GM21526 (cell line): Measurements from ENCODE around the gene RYR1.
"Not testable (repeated sequence)": the region's sequence is repeated elsewhere in the genome, so short reads cannot be mapped to it uniquely, and the experiment has no call there.

Source experiments
- ATAC-seq: cut with Tn5 transposase; IDR thresholded peaks from one replicate; pipeline ENCODE4 v1.9.1; 2021; ENCODE audit warnings: moderate library complexity; ENCODE audit not compliant: unreplicated experiment, low FRiP score

The RYR1 gene

DNA sequence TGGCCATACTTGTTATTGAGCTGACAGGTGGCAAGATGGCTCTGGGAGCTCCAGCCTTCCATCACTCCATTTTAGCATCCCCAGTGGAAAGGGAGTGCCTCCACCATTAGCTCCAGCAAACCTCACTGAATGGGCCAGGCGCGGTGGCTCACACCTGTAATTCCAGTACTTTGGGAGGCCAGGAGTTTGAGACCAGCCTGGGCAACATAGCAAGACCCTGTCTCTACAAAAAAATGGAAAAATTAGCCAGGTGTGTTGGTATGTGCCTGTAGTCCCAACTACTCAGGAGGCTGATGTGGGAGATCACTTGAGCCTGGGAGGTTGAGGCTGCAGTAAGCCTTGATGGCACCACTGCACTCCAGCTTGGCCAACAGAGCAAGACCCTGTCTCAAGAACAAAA, 98.0 kb downstream of the RYR1 start:
- ATAC-seq, result no peak

DNA sequence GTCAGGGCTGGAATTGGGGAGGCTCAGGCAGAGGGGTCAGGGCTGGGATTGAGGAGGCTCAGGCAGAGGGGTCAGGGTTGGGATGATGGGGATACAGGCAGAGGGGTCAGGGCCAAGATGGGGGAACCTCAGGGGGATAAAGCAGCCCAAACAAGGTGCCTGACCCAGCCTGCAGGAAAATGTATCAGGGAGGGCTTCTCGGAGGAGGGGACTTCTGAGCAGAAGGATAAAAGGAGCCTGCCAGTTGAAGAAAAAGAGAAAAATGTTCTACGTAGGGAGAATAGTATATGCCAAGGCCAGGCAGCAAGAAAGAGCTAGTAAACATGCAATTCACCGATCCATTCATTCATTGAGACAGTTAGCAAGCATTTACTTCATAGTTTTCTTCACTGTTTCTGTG, 99.4 kb downstream of the RYR1 start:
- ATAC-seq, result no peak

DNA sequence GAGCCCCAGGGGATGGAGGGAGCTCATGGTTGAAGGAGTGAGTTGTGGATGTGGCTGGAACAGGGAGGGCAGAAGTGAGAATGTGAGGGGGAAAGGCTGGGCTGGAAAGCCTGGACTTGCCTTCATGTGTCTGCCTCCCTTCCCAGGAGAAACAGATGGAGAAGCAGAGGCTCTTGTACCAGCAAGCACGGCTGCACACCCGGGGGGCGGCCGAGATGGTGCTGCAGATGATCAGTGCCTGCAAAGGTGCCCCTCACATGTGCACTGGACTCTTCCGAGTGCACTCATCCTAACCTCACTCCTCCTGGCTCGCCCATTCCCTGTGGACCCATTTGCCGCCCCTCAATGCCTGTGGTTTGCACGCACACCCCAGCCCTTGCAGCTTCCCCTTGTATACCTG, 101.1 kb downstream of the RYR1 start:
- no peak for ATAC-seq

DNA sequence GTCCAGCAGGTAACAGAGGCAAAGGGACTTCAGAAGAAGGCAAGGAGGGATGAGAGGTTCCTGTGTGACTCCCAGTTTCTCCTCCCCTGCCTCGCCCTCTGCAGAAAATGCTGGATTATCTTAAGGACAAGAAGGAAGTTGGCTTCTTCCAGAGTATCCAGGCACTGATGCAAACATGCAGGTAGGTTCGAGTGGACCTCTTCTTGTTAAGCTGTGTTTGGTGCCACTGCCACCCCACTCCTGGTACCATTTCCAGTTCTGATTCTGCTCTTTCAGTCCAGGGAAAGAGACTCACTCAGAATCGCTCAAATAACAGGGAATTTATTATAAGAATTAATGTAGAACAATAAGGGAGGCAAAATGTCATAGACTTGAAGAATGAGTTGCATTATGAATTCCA, 101.7 kb downstream of the RYR1 start:
- no peak for ATAC-seq

DNA sequence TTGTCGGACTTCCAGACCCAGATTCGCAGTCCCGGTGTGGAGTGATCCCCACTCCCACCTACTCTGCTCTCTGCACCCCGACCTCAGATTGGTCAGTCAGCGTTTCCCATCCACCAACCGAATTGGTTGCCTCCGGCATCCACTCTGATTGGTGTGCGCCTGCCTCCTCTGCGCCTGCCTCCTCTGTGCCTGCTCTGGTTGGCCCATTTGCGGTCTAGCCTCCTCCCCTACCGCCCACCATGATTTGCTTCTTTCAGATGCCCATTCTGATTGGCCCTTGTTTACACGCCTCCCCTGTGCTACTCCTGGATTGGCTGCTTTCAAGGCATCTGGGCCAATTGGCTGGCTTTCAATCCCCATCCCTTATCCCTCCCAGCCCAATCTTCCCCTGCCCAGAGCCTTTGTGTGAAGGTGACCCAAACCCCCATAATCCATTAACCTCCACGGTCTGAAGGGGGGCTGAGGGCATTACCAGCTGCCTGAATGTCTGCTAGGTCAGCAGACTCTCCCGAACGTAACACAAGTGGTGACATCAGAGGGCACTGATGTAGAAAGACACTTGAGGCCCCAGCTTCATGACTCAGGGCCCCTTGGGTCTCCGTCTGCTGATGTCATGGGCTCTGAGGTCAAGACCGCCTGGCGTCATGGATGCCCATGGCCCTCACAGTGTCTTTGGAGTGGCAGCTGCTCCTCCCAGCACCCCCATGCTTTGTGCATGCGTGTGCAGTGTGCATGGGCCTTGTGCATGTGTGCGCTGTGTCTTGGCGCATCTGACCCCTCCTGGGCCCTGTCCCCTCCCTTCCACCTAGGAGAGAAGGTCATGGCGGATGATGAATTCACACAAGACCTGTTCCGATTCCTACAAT, 103.8 kb downstream of the RYR1 start:
- no peak for ATAC-seq

DNA sequence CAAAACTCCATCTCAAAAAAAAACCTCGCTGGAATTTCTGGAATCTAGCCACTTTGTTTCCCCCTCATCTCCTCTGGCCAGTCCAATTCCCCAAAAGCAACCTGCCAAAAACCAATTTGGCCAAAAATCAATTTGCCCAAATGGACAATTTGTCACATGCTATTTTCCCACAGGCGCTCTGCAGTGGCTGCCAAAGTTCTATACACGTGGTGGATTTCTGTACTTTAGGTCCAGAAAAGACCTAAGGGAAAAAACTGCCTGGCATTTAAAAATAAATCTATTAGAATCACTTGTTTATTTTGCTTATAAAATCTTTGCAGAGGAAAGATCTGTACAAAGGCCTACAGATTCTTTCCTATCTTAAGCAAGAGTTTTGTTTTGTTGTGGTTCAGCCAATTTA, 104.9 kb downstream of the RYR1 start:
- ATAC-seq, result no peak

GRCh38 chr19:38538793-38539528, 105.5 kb downstream of the RYR1 start:
- no peak for ATAC-seq

- ATAC-seq, result no peak
Observed at GRCh38 chr19:38539751-38540150, 106.3 kb downstream of the RYR1 start.

DNA sequence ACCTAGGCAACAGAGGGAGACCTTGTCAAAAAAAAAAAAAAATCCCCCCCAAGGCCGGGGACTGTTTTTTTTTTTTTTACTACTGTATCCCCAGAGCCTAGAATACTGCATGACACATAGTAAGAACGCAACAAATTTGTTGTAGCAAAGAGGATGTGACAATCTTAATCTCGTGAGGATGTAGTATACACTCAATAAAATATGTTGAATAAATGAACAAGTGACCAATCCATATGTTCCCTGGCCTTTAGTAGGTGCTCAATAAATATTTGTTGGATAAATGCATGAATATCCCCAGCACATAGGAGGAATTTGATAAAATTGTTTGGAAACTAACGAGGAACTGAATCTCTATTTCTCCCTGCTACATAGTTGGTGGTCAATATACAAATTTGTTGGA, 108.5 kb downstream of the RYR1 start:
- no peak for ATAC-seq

DNA sequence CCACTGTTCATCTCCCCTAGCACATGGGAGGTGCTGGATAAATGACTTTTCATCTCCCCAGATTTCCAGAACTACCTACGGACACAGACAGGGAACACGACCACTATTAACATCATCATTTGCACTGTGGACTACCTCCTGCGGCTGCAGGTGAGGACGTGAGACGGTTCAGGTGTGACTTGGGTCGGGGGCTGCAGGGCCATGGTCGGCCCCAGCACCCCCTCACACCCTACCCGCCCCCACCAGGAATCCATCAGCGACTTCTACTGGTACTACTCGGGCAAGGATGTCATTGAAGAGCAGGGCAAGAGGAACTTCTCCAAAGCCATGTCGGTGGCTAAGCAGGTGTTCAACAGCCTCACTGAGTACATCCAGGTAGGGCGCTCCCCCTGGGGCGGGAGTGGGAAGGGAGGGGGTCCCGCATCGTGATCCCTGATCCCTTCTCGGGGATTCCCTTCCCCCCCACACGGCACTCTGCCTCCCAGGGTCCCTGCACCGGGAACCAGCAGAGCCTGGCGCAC, 109.9 kb downstream of the RYR1 start:
- ATAC-seq, result no peak

- no peak for ATAC-seq
Observed at GRCh38 chr19:38543807-38544568, 110.5 kb downstream of the RYR1 start.

DNA sequence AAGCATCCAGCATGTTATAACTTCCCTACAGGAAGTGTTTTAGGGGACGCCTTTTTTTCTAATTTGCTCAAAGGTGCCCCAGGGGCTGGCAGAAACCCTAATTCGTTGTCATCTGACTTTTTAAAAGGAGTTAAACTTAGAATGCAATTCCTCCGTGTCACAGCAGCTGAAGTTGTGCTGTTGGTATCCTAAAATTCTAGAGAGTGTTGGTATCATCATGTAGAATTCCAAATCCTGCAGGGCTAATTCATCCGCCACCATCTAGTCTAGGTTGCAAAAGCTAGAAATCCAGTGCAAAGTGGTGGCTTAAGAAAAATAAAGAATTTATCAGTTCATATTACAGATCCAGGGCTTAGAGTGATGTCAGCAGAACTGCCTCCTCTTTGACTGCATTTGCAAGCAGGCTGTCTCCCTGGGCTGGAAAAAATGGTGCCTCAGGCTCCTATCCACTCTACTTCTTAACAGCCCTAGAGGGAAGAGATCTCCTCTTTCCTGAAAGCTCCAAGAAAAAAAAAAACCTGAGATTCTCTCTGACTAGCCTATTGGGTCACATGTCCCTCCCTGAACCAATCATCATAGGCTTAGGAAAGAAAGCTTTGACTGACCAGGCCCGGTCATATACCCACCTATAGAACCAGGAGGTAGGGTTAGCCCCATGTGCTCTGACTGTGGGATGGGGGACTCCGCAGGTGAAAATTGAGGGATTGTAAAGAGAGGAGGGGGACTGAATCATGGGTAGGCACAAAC, 111.3 kb downstream of the RYR1 start:
- no peak for ATAC-seq

DNA sequence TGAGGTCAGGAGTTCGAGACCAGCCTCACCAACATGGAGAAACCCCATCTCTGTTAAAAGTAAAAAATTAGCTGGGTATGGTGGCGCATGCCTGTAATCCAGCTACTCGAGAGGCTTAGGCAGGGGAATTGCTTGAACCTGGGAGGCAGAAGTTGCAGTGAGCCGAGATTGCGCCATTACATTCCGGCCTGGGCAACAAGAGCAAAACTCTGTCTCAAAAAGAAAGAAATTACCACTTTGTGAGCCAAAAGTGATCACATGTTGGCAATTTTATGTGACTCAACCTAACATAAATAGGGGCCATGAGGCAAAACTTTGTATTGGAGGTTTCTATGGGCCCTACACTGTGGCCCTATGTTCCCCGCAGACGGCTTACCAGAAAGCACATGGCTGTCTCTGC, 112.1 kb downstream of the RYR1 start:
- ATAC-seq, result no peak

DNA sequence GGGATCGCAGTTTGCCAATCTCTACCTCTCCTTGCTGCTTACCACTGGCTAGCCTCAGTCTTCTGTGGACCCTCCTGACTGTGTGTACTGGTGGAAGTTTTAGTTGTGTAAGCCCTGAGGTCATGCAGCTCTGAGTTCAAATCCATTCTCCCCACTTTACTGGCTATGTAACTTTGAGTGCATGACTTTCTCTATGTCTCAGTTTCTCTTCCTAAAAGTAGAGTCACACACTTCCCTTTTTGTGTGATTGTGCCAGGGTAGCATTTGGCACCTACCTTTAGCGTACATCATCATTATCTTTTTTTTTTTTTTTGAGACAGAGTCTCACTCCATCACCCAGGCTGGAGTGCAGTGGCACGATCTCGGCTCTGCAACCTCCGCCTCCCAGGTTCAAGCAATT, 113.9 kb downstream of the RYR1 start:
- ATAC-seq, result no peak

- ATAC-seq, result no peak
Observed at GRCh38 chr19:38549061-38549460, 115.6 kb downstream of the RYR1 start.

DNA sequence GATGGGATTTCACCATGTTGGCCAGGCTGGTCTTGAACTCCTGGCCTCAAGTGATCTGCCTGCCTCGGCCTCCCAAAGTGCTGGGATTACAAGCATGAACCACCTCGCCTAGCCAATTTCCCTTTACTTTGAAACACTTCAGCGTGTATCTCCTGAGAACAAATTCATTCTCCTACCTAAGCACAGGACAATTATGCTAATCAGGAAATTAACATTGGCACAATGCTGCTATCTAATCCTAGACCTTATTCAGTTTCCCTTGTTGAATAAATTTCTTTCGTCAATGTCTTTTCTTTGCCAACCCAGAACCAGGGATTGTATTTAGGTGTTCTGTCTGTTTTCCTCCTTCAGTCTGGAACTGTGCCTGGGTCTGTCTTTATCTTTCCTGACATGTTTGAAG, 116.5 kb downstream of the RYR1 start:
- ATAC-seq, result no peak

DNA sequence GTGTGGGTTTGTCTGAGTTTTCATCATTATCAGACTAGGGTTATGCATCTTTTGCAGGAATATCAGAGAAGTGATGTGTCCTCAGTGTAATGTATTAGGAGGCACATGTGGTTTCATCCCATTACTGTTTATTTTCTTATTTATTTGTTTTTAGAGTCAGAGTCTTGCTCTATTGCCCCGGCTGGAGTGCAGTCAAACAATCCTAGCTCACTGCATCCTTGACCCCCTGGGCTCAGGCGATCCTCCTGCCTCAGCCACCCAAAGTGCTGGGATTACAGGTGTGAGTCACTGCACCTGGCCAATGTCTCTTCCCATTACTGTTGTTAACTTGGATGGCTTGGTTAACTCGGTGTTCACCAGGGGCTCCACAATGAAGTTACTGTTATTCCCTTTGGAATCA, 116.9 kb downstream of the RYR1 start:
- no peak for ATAC-seq

- ATAC-seq, result no peak
Observed at GRCh38 chr19:38551450-38551813, 117.9 kb downstream of the RYR1 start.

- ATAC-seq, result not testable (repeated sequence)
Observed at GRCh38 chr19:38553239-38553638, 119.7 kb downstream of the RYR1 start.

GRCh38 chr19:38554676-38555141, 121.2 kb downstream of the RYR1 start:
- no peak for ATAC-seq
